Body of pancreas (tissue), 2 donors: ENCODE measurements around the gene OR1C1. TPM values are rescaled to one million over a fixed set of nuclear protein-coding genes. Genes with fewer than 3 reads are reported as not detected.

Experiments
- total RNA-seq, 2 donors: library from RNA; depleted of rRNA; stranded (reverse); fragments of >200 nt; gene quantifications; one replicate each; pipeline ENCODE4 v1.1.0, GENCODE V29; 2016

The OR1C1 gene
- total RNA-seq, 2 donors from 2014 or later: not detected

Other genes starting within 250 kb of the OR1C1 start
- not detected for gene OR2C3, start 224.1 kb downstream of the OR1C1 start, total RNA-seq
- gene GCSAML, start 211.4 kb downstream of the OR1C1 start, total RNA-seq: under 1 TPM in 1 of 2 donors, not detected in 1; 0.66 TPM
- gene OR2G2, start 172.2 kb downstream of the OR1C1 start, total RNA-seq: not detected
- not detected for gene OR2G3, start 155.0 kb downstream of the OR1C1 start, total RNA-seq
- gene OR13G1, start 80.8 kb downstream of the OR1C1 start, total RNA-seq: not detected
- not detected for gene OR6F1, start 43.9 kb downstream of the OR1C1 start, total RNA-seq
- gene OR14K1, start 21.9 kb downstream of the OR1C1 start, total RNA-seq: 1 to 10 TPM in 1 of 2 donors, not detected in 1; 1.3 TPM
- not detected for gene OR14A2, start 12.4 kb downstream of the OR1C1 start, total RNA-seq
- not detected for gene OR14A16, start 63.6 kb upstream of the OR1C1 start, total RNA-seq
- gene OR11L1, start 81.3 kb upstream of the OR1C1 start, total RNA-seq: not detected
- gene TRIM58, start 96.6 kb upstream of the OR1C1 start, total RNA-seq: 1 to 10 TPM in 1 of 2 donors, under 1 TPM in 1; 0.99 to 3.4 TPM
- 1 to 10 TPM in 1 of 2 donors, not detected in 1; 1.3 TPM for gene OR2W3, start 135.0 kb upstream of the OR1C1 start, total RNA-seq
- gene OR2T8, start 159.7 kb upstream of the OR1C1 start, total RNA-seq: not detected
- not detected for gene OR2AJ1, start 164.3 kb upstream of the OR1C1 start, total RNA-seq
- gene OR2L8, start 188.3 kb upstream of the OR1C1 start, total RNA-seq: not detected
- not detected for gene OR2AK2, start 204.7 kb upstream of the OR1C1 start, total RNA-seq